SIG-M5 (cell line): ENCODE results near the gene NUP98.

ENCODE experiments used
- DNase-seq: peaks from one replicate; lab custom pipeline; 2025; lab: John Stamatoyannopoulos, UW

The NUP98 gene

DNA sequence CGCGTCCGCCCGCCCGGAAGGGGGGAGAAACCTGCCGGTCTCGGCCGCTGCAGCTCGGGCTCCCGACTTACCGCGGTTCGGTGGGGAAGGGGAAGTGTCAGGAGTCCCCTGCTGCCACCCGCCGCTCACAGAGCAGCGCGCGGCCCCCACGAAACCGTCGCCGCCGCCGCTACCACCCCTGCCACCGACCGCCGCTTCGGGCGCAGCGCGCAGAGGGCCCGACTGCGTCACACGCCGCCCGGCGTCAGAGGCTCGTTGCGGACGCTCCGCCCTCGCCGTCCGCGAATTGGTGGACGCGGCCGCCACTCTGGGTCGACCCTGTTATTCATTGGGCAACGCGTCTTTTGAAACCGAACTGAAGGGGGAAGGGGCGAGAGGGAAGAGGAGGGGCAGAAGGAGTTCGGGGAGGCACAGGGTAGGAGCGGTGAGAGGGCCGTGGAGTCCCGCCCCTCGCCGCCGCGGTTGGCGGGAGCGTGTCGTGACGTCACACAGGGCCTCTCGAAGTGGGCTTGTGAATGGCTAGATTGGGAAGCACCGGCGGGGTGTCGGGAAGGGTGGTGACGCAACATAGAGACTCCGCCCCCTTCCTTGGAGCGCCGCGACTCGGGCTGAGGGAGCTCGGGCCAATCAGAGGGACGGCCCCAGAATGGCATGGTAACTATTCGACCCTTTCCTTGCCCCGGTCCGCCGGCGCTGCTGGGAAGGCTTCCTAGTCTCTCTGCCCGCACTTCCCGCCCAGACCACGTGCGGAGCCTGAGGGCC, at the start of gene NUP98:
Gene NUP98, minus strand, starts transcription at position 226 of the 762 bp plus-strand sequence. CDS start 15,437 bp downstream, outside the sequence.
- DNase-seq: peak; percentile 94

DNA sequence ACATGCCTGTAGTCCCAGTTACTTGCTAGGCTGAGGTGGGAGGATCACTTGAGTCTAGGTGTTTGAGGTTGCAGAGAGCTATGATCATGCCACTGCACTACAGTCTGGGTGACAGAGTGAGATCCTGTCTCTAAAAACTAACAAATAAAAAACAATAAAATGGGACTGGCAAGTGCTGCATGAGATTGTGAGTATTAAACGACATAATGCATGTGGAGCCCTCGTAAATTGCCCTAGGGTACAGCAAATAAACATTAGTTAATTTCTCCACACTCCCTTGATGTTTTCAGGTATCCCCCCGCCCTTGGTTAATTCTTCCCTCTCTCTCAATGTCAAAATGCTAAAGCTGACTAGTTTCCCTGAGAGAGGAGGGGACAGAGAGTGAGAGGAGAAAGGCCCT, 48.3 kb upstream of the NUP98 start:
- DNase-seq: no peak

DNA sequence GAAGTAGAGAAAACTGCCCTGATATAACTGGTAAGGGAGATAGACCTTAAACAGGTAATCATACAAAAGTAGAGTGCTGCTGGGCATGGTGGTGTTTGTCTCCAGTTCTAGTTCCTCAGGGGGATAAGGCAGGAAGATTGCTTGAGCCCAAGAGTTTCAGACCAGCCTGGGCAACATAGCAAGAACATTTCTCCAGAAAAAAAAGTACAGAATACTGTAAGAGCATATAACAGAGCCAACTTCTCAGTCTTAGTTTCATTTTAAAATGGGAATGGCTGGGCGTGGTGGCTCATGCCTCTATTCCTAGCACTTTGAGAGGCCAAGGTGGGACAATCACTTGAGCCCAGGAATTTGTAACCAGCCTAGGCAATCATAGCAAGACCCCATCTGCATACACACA, 47.9 kb upstream of the NUP98 start:
- no peak for DNase-seq

- DNase-seq: no peak
Measured at GRCh38 chr11:3843326-3843725, 46.0 kb upstream of the NUP98 start.

- no peak for DNase-seq
Measured at GRCh38 chr11:3841426-3842350, 44.3 kb upstream of the NUP98 start.

DNA sequence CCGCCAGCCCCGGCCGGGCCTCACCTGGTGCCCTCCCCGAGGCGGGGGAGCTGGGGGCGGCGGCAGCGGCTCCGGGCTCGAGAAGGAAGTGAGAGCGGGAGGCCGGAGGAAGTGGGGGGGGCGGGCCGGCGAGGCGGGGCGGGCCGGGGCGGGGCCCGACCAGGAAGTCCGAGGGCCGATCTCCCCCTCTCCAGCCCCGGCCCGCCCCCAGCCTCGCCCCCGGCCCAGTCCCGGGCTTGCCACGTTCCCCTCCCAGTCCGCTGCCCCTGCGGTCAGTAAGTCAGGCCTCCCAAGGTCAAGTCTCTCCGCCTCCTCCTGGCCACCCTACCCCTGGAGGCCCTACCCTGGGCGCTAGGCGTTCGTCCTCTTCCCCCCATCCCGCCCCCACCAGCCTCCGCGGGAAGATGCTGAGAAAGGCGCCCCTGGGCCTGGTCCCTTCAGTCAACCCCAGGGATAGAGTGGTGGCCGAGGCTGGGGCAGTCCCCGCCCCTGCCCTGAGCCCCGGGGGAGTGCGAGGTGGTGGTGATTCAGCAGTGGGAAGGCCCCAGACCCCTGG, 43.6 kb upstream of the NUP98 start, which contains the start of gene RHOG:
Gene RHOG, minus strand, starts transcription at position 90 of the 556 bp plus-strand sequence. CDS start 12,821 bp downstream, outside the sequence.
- peak; percentile 76 for DNase-seq

- DNase-seq: no peak
Measured at GRCh38 chr11:3840004-3840869, 42.9 kb upstream of the NUP98 start.

- peak; percentile 18 for DNase-seq
Measured at GRCh38 chr11:3838504-3838903, 41.1 kb upstream of the NUP98 start.

DNA sequence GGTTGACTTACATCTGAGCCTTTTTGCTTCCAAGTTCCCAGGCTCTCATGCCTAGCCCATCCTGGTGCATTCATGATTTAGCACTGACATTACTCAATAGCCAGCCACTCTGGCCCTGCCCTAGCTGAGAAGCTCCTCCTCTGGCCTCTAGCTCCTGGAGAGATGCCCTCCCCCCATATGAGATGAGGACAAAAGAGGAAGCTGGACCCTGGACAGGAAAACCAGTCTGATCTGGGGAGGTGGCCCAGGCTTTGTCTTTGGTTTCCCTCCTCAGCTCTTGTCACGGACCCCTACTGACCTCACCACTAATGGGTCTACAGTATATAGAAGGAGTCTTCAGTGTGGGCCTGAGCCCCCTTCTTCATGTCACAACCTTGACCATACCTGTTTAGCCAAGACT, 40.4 kb upstream of the NUP98 start:
- peak; percentile 70 for DNase-seq

DNA sequence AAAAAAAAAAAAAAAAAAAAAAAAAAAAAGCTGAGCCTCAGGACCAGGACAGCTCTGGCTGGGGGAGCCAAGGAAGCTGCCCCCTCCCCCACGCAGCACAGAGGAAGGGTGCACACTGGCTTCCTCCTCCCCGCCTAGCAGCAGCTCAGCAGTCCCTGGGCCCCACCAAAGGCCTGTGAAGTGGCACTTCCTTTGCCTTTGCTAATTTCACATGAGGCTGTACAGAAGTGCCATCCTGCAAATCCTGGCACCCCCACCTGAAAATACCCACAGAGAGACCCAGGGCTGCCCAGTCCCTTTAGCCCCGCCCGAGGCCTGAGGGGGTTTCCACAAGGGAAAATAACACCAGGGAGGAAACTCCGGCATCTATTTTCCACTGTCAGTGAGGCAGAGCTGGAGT, 39.5 kb upstream of the NUP98 start:
- no peak for DNase-seq

DNA sequence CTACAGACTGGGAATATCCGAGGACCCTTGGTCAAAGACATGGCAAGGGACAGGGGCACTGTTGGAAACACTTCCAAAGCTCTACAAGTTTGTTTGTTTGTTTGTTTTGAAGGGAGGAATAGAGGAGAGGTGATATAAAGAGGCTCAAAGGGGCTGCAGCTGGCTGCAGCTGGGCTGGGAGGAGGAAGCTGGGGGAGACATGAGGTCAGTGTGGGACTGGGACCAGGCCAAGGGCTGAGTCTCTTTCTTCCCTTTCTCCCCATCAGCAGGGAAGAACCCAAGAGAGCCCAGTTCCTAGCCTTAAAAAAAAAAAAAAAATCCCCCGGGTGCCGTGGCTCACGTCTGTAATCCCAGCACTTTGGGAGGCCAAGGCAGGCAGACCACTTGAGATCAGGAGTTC, 38.4 kb upstream of the NUP98 start:
- no peak for DNase-seq

DNA sequence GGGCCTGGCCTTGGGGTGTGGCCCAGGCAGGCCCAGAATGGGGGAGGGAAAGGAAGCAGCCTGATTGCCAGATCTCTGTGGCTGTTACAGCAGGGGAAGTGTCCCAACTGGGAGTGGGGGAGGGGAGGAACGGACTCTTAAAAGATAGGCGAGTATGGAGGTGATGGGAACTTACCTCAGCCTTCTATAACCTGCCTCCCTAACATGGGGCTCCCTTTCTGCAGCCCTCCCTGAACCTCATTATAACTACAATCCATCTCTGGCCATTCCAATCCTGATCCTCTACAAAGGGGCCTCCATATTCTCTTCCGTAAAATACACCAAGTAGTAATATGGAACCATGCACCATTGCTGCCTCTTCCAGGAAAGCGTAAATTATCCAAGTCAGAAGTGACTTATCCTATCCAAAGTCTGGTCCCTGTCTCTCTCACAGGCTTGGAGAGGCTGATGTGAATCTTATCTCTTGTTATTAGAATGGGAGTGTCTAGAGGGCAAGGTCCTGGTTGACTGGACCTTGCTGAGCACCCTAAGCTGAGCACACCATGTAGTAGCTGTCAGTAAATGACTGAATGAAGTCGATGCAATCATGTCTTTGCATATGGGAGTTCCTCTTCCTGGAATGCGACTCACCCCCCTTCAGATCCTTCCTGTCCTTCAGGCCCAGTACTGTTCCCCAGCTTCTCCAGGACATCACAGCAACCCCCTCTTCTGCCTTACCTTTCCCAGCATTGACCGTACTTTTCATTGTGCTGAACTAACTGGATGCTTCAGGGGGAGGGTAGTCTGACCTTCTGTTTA, 37.5 kb upstream of the NUP98 start:
- no peak for DNase-seq

- DNase-seq: no peak
Measured at GRCh38 chr11:3834349-3834663, 37.0 kb upstream of the NUP98 start.

- no peak for DNase-seq
Measured at GRCh38 chr11:3833449-3833848, 36.1 kb upstream of the NUP98 start.

- no peak for DNase-seq
Measured at GRCh38 chr11:3832816-3833215, 35.5 kb upstream of the NUP98 start.

GRCh38 chr11:3831378-3832239, 34.3 kb upstream of the NUP98 start:
- no peak for DNase-seq

- DNase-seq: no peak
Measured at GRCh38 chr11:3830730-3831129, 33.4 kb upstream of the NUP98 start.

GRCh38 chr11:3830088-3830487, 32.7 kb upstream of the NUP98 start:
- no peak for DNase-seq

DNA sequence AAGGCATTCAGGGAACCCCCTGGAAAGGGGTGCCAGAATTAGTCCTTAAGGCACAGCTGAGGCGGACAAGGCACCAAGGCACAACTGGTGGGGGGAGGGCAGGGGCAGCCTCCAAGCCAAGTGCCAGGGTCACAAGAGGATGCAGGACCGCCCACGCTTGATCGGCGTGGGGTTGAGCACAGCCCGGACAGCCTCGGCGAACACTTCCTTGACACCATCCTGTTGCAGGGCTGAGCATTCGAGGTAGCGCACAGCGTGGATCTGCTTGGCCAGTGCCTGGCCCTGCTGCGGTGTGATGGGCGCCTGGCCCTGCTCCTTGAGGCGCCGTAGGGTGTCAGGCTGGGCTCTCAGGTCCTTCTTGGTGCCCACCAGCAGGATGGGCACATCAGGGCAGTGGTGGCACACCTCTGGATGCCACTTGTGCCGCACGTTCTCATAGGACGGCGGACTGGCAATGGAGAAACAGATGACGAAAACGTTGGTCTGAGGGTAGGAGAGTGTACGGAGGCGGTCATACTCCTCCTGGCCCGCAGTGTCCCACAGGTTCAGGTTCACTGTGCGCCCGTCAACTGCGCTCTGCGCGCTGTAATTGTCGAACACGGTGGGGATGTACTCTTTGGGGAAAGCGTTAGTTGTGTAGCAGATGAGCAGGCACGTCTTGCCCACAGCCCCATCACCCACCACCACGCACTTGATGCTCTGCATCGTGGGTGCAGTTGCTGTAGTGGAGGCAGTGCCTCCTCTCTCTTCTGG, 30.3 kb upstream of the NUP98 start:
- no peak for DNase-seq
